ENCODE results near the gene HEXD. TPM values are rescaled to one million over a fixed set of nuclear protein-coding genes. Genes with fewer than 3 reads are reported as not detected.
"Not testable (repeated sequence)": the region's sequence is repeated elsewhere in the genome, so short reads cannot be mapped to it uniquely, and the experiment has no call there.

The HEXD gene
- total RNA-seq (2014; rRNA removed; shearing (Covaris generic)) = 8.9 and 14.2 TPM in 2 replicates

GRCh38 chr17:82418001-82418986, at the start of gene HEXD, which contains the start of gene OGFOD3:
HEXD (plus strand) TSS chr17:82418347; CDS start chr17:82419800, 1,453 bp downstream.
OGFOD3 (minus strand) TSS chr17:82418586; CDS start chr17:82418485, 101 bp downstream.
- peak within 1 kb of the TSS; percentile 74; the same call in 1 of the 2 replicates for H3K27ac ChIP-seq
- H3K27me3 ChIP-seq = no peaks in the 10 kb centered on the region
- H3K4me1 ChIP-seq = peaks cover 9% of the 10 kb centered on the region
- H3K36me3 ChIP-seq = peaks cover 4% of the 10 kb centered on the region; the same call in 1 of the 2 replicates
- H3K9me3 ChIP-seq (replicated peaks) = no peaks in the 10 kb centered on the region; the same call in 1 of the 2 replicates
- H3K4me3 ChIP-seq = peak within 1 kb of the TSS; percentile 100
- peak; percentile 89 to 96 for DNase-seq

GRCh38 chr17:82369211-82369610, 48.9 kb upstream of the HEXD start:
- Histone ChIP-seq H3K36me3 (no peaks in the 10 kb centered on the region), H3K9me3 (replicated peaks) (no peaks in the 10 kb centered on the region), H3K27me3 (no peaks in the 10 kb centered on the region), H3K27ac (no peak overlapping the region), H3K4me3 (no peak overlapping the region), H3K4me1 (peaks cover 23% of the 10 kb centered on the region)
- DNase-seq = no peak

- Histone ChIP-seq H3K4me3 (peak overlapping the region; percentile 60), H3K27me3 (no peaks in the 10 kb centered on the region), H3K36me3 (no peaks in the 10 kb centered on the region), H3K4me1 (peaks cover 17% of the 10 kb centered on the region), H3K9me3 (replicated peaks) (no peaks in the 10 kb centered on the region), H3K27ac (peak overlapping the region; percentile 23; the same call in 1 of the 2 replicates)
- peak in 1 of 2 experiments; percentile 68 for DNase-seq
These were observed 47.4 kb upstream of the HEXD start for GRCh38 chr17:82370471-82371332.

GRCh38 chr17:82371333-82372248, 46.6 kb upstream of the HEXD start, which contains the start of gene UTS2R:
UTS2R (plus strand) TSS chr17:82371765; CDS start chr17:82374325, 2,560 bp downstream.
- Histone ChIP-seq H3K27ac (peak within 1 kb of the TSS; percentile 23; the same call in 1 of the 2 replicates), H3K36me3 (no peaks in the 10 kb centered on the region), H3K9me3 (replicated peaks) (no peaks in the 10 kb centered on the region), H3K4me1 (peaks cover 12% of the 10 kb centered on the region), H3K27me3 (no peaks in the 10 kb centered on the region), H3K4me3 (peak within 1 kb of the TSS; percentile 60)
- DNase-seq = peak; percentile 54 to 62

GRCh38 chr17:82372249-82373071, 45.7 kb upstream of the HEXD start:
- H3K4me1 ChIP-seq = peaks cover 8% of the 10 kb centered on the region
- no peaks in the 10 kb centered on the region for H3K9me3 ChIP-seq (replicated peaks)
- no peak for DNase-seq
- H3K36me3 ChIP-seq = no peaks in the 10 kb centered on the region
- no peak overlapping the region; the same call in 1 of the 2 replicates for H3K27ac ChIP-seq
- no peaks in the 10 kb centered on the region for H3K27me3 ChIP-seq
- H3K4me3 ChIP-seq = peak overlapping the region; percentile 60

- H3K4me1 ChIP-seq; H3K36me3 ChIP-seq; H3K27ac ChIP-seq; H3K27me3 ChIP-seq; H3K4me3 ChIP-seq; DNase-seq; H3K9me3 ChIP-seq (replicated peaks): not testable (repeated sequence)
These were observed 45.1 kb upstream of the HEXD start for GRCh38 chr17:82373072-82373452.

DNA sequence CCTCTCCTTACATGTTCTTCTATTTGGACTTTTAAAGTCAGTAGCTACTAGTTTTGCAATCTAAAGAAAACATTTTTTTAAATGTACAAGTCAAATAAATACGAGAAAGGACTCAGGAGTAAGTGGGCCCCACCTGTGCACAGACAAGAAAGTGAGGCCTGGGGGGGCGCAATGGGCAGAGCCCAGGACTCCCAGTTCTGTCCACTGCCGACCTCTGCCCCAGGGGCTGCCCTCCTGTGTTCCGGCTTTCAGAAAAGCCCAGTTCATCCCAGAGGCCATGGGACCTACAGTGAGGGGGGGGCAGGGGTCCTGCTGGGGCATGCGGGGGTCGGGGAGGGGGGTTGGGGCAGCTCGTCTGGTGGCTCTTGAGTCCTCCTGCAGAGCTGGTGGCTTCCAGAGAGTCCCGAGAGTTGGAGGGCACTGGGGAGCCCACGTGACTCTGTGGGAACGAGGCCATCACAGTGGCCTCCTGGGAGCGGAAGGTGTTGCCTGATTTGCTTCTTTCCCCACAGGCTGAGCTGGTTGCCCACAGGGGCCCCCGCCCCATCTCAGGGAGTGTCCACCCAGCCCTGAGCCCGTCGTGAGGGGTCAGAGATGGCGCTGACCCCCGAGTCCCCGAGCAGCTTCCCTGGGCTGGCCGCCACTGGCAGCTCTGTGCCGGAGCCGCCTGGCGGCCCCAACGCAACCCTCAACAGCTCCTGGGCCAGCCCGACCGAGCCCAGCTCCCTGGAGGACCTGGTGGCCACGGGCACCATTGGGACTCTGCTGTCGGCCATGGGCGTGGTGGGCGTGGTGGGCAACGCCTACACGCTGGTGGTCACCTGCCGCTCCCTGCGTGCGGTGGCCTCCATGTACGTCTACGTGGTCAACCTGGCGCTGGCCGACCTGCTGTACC, 44.2 kb upstream of the HEXD start:
- Histone ChIP-seq H3K4me3 (no peak overlapping the region), H3K27ac (no peak overlapping the region), H3K36me3 (no peaks in the 10 kb centered on the region), H3K27me3 (no peaks in the 10 kb centered on the region), H3K9me3 (replicated peaks) (no peaks in the 10 kb centered on the region), H3K4me1 (peaks cover 5% of the 10 kb centered on the region)
- peak in 1 of 2 experiments; percentile 8 for DNase-seq

- Histone ChIP-seq H3K4me1 (peaks cover 5% of the 10 kb centered on the region), H3K27me3 (no peaks in the 10 kb centered on the region), H3K9me3 (replicated peaks) (no peaks in the 10 kb centered on the region), H3K4me3 (no peak overlapping the region), H3K36me3 (no peaks in the 10 kb centered on the region), H3K27ac (no peak overlapping the region)
- DNase-seq = peak in 1 of 2 experiments; percentile 6
These were observed 43.4 kb upstream of the HEXD start for GRCh38 chr17:82374626-82375331.

- Histone ChIP-seq H3K36me3 (no peaks in the 10 kb centered on the region), H3K4me1 (peaks cover 10% of the 10 kb centered on the region), H3K27ac (no peak overlapping the region), H3K4me3 (no peak overlapping the region), H3K9me3 (replicated peaks) (no peaks in the 10 kb centered on the region), H3K27me3 (no peaks in the 10 kb centered on the region)
- peak in 1 of 2 experiments; percentile 8 for DNase-seq
These were observed 42.6 kb upstream of the HEXD start for GRCh38 chr17:82375359-82376041.

GRCh38 chr17:82376042-82376730, 42.0 kb upstream of the HEXD start:
- H3K36me3 ChIP-seq = no peaks in the 10 kb centered on the region
- peaks cover 12% of the 10 kb centered on the region for H3K4me1 ChIP-seq
- H3K27me3 ChIP-seq = no peaks in the 10 kb centered on the region
- no peak overlapping the region for H3K27ac ChIP-seq
- no peak overlapping the region for H3K4me3 ChIP-seq
- no peaks in the 10 kb centered on the region for H3K9me3 ChIP-seq (replicated peaks)
- DNase-seq = peak in 1 of 2 experiments; percentile 19

DNA sequence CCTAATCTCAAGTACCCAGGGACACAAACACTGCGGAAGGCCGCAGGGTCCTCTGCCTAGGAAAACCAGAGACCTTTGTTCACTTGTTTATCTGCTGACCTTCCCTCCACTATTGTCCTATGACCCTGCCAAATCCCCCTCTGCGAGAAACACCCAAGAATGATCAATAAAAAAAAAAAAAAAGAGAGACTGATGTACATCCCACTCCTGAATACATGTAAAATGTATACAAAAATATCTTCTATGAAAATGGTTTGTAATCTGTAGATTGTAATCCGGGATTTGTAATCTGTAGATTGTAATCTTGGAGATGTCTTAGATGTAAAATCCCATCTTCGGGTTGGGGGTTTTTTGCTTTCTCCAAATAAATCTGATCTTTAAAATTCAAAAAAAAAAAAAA, 40.9 kb upstream of the HEXD start:
- peaks cover 12% of the 10 kb centered on the region for H3K4me1 ChIP-seq
- not testable (repeated sequence) for H3K9me3 ChIP-seq (replicated peaks); H3K36me3 ChIP-seq; H3K27me3 ChIP-seq; H3K27ac ChIP-seq; H3K4me3 ChIP-seq; DNase-seq

Data from SJCRH30 (cell line).